GM18873 (cell line): ENCODE results near the gene IGF1R.
"Not testable (repeated sequence)": the region's sequence is repeated elsewhere in the genome, so short reads cannot be mapped to it uniquely, and the experiment has no call there.

Source experiments
- ATAC-seq: cut with Tn5 transposase; IDR thresholded peaks from one replicate; pipeline ENCODE4 v1.9.1; 2021; ENCODE audit warnings: mild to moderate bottlenecking, moderate library complexity, moderate number of reproducible peaks; ENCODE audit not compliant: unreplicated experiment, low FRiP score

IGF1R gene

GRCh38 chr15:99004998-99005974 is 356.9 kb downstream of the IGF1R start:
- not testable (repeated sequence) for ATAC-seq

GRCh38 chr15:99006146-99006545 is 357.8 kb downstream of the IGF1R start:
- no peak for ATAC-seq

GRCh38 chr15:99006904-99007495 is 358.7 kb downstream of the IGF1R start:
- no peak for ATAC-seq

DNA sequence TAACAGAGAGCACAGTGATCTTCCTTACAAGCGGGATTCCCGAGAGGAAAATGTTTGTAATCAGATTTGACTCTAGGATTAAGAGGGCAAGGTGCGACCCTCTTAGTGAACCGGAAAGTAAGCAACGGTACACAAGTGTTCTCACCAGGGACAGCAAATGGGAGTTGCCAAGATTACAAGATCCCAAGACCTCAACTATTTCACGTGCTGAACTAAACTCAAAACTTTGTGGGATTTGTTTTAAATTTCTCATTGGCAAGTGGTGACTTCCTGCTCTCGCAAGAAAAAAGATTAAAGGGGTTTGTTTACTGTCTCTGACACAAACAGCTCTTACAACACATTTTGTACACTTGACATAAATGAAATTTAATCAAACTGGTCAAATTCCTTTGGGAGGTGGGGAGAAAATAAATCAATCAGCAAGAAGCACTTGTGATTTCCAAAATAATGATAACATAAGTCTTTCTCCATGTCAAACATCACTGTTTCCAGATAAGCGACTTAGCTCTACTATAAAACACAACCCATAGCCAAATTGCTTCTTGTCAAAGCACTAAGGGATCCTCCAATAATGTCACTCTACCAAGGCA is 361.5 kb downstream of the IGF1R start:
- ATAC-seq: no peak

DNA sequence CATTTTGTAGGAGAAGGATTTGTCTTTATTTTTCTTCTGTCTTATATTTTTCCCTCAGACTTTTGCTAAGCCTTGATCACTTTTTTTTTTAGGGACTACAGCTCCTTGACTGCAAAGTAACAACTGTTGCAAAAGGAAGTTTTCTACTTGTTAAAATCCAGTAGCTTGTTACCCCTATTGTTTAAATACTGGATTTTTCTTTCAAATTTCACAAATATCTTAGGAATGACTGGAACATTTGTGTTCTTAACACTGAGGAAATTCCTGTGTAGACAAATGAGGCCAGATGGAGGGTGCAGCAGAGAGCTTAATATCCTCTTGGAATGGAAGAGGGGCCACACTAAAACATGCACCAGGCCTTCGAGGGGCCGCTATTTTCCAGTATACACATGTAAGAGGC is 362.4 kb downstream of the IGF1R start:
- no peak for ATAC-seq
